Psoas muscle (tissue), 8 donors: ENCODE measurements around the gene SCD5. TPM values are rescaled to one million over a fixed set of nuclear protein-coding genes. Genes with fewer than 3 reads are reported as not detected.

ENCODE experiments used
- ATAC-seq, 4 donors: fragments of 200-7000 bp; cut with Tn5 transposase; one replicate each; pipeline ENCODE4 v1.9.1; 2020; ENCODE audit warnings: moderate library complexity in 3 of 4, mild to moderate bottlenecking in 2 of 4
- DNase-seq, 2 donors: peaks; one replicate each; pipeline ENCODE4 v3.0.0-alpha.2; 2020
- H3K27ac ChIP-seq: fragments of 200-600 bp; one replicate; pipeline ENCODE4 v1.8.0; 2022
- H3K27me3 ChIP-seq, 3 donors: fragments of 200-600 bp in 1 of 3; one replicate each; pipeline versions ENCODE4 v1.6.1 to v1.8.0; 2013 to 2022; ENCODE audit warnings: low read length in 2 of 3, mild to moderate bottlenecking in 2 of 3, moderate library complexity in 1 of 3; ENCODE audit not compliant: insufficient read depth in 3 of 3
- H3K36me3 ChIP-seq, 2 donors: fragments of 200-600 bp in 1 of 2; one replicate each; pipeline versions ENCODE4 v1.6.1 to v1.8.0; 2013 to 2022; ENCODE audit warnings: low read depth in 1 of 2, mild to moderate bottlenecking in 1 of 2, moderate library complexity in 1 of 2; ENCODE audit not compliant: insufficient read depth in 1 of 2
- H3K4me1 ChIP-seq: fragments of 200-600 bp; one replicate; pipeline ENCODE4 v1.8.0; 2022
- H3K4me3 ChIP-seq: fragments of 200-600 bp; one replicate; pipeline ENCODE4 v1.8.0; 2022; ENCODE audit warnings: mild to moderate bottlenecking
- H3K9me3 ChIP-seq: fragments of 200-600 bp; one replicate; pipeline ENCODE4 v1.8.0; 2022
- WGBS, 3 donors: extraction: QIAGEN DNeasy Blood & Tissue Kit; methylation state at CpG; one replicate each; pipeline versions ENCODE4 v1.1.6 to v1.1.7; 2013; 5-methylcytosine and 5-hydroxymethylcytosine counted together
- intact Hi-C, 2 donors: fragments of 100-400 bp; cut with DNase I; formaldehyde crosslinking; loops; one replicate each; pipeline versions ENCODE4 v1.11.0 to v1.14.2; 2022
- polyA plus RNA-seq, 3 donors: library from polyadenylated mRNA; stranded (reverse); fragments of 200-250 nt; gene quantifications; one replicate each; pipeline ENCODE4 v1.2.3, GENCODE V29; 2013
- total RNA-seq, 4 donors: library from RNA; stranded (reverse); fragmentation: NEBNext Ultra II Directional in 2 of 4; extraction: Animal tissue kit (Norgen Biotek cat#: 25700) in 2 of 4; gene quantifications; one replicate each; pipeline versions ENCODE4 v1.2.1 to v1.2.4, GENCODE V29; 2021 to 2023
- TF ChIP-seq, protein P1 (sequence below): fragments of 200-600 bp; IDR thresholded peaks from one replicate; pipeline ENCODE4 v1.8.0; 2022; ENCODE audit warnings: antibody characterized with exemption
- donor health status: healthy with polysubstance abuse.
- donor health status: DM: no; HTN: no; CAD: no; lungs with moderate emphysema.
- donor health status: Bipolar disorder and iron deficiency.
- donor health status: healthy.
- donor health status: DM: yes; HTN: yes; CAD: no.
- donor health status: DM: no; HTN: no; CAD: no.
- donor health status: DM: no; HTN: no; CAD: no.
- donor health status: DM: yes; HTN: yes; CAD: no.

SCD5 gene
- total and polyA plus RNA-seq, 7 donors = 0.61 to 1.6 (median 0.74) TPM

DNA sequence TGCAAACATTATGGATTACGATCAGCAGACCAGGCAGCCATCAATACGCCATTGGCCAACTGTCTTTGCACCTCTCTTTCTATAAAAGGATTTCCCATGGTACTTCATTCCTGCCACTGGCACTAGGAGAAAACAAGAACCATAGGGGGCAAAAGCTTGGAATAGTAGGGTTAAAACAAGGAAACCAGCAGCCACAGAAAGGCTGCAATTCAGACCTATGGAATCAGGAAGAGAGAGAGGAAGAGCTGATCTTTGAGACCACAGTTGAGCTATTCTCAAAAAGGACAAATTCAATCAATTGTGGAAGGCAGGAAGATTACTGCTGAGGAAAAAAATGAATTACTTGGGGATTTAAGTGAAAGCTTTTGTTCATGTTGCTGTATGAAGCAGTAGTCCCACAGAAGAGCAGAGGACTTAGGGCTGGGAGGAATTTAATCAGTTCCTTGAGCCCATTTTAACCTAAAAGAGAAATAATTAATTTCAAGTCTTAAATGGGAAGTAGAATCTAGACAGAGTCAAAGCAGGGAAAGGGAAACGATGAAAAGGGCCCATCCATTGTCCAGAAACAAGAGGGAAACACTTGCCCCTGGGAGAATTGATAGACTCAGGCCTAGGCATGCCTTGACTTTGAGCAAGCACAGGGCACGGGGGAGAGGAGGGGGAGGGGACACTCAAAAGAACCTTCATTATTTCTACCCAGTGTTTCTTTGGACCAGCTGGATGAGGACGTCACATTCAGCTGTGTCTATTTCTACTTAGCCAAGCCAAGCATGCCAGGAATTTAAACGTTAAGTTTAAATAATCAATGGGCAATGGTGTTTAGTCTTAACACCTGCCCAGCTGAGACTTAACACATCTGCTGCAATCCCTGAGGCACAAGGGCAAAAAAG is 50.7 kb downstream of the SCD5 start:
- TF ChIP-seq, protein P1, sequence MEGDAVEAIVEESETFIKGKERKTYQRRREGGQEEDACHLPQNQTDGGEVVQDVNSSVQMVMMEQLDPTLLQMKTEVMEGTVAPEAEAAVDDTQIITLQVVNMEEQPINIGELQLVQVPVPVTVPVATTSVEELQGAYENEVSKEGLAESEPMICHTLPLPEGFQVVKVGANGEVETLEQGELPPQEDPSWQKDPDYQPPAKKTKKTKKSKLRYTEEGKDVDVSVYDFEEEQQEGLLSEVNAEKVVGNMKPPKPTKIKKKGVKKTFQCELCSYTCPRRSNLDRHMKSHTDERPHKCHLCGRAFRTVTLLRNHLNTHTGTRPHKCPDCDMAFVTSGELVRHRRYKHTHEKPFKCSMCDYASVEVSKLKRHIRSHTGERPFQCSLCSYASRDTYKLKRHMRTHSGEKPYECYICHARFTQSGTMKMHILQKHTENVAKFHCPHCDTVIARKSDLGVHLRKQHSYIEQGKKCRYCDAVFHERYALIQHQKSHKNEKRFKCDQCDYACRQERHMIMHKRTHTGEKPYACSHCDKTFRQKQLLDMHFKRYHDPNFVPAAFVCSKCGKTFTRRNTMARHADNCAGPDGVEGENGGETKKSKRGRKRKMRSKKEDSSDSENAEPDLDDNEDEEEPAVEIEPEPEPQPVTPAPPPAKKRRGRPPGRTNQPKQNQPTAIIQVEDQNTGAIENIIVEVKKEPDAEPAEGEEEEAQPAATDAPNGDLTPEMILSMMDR = no peak

DNA sequence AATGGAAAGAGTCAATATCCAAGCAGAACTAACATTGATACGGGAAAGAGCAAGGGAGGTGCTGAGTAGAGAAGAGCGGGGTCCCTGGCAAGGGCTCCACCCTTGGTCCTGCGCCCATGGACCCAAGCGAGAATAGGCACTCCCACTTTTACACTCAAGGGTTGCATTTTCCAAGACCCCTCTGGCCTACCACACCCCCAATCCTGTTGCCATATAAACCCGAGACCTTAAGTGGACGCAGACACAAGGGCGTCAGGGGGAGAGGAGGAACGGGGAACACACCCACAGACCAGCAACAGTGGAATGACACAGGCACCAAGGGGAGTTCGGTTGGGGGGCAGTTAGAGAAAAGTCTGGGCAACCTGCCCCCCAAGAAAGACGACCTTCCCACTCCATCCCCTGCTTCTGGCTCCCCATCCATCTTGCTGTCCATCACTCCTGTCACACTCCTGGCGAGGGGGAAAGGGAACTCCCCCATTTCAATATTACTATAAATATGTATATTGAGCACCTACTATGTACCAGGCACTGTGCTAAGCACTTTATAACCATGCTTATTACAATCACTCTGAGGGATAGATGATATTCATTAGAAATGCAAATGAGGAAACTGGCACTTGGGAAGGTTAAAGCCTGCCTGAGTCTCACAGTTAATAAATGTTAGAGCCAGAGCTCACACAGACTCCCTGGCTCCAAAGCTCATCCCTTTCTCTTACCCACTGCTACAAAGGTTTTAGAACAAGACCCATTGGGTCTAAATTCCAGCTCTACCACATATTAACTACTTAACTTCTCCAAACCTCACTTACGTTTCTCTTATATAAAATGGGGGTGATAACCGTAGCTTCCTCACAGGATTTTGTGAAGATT is 51.7 kb downstream of the SCD5 start:
- TF ChIP-seq, protein P1 = no peak
- no peak for DNase-seq
- Histone ChIP-seq H3K27ac (no peak overlapping the region), H3K4me3 (no peak overlapping the region), H3K9me3 (no peaks in the 10 kb centered on the region), H3K36me3 (no peaks in the 10 kb centered on the region), H3K27me3 (no peaks in the 10 kb centered on the region), H3K4me1 (no peaks in the 10 kb centered on the region)
- intact Hi-C loops = no loop called here
- WGBS, 3 donors = 76 to 89% (median 78%) methylated on average over 11 to 13 of the region's 13 CpGs
- ATAC-seq = no peak

More for the DNA sequence above, 50.7 kb downstream of the SCD5 start:
- DNase-seq = no peak
- no peak overlapping the region for H3K4me3 ChIP-seq
- 55 to 66% (median 62%) methylated on average over 6 of the region's 6 CpGs for WGBS, 3 donors
- no peaks in the 10 kb centered on the region for H3K27me3 ChIP-seq
- no peaks in the 10 kb centered on the region for H3K36me3 ChIP-seq
- no peak overlapping the region for H3K27ac ChIP-seq
- no peak for ATAC-seq
- H3K9me3 ChIP-seq = no peaks in the 10 kb centered on the region
- no peaks in the 10 kb centered on the region for H3K4me1 ChIP-seq
- intact Hi-C loops = no loop called here

DNA sequence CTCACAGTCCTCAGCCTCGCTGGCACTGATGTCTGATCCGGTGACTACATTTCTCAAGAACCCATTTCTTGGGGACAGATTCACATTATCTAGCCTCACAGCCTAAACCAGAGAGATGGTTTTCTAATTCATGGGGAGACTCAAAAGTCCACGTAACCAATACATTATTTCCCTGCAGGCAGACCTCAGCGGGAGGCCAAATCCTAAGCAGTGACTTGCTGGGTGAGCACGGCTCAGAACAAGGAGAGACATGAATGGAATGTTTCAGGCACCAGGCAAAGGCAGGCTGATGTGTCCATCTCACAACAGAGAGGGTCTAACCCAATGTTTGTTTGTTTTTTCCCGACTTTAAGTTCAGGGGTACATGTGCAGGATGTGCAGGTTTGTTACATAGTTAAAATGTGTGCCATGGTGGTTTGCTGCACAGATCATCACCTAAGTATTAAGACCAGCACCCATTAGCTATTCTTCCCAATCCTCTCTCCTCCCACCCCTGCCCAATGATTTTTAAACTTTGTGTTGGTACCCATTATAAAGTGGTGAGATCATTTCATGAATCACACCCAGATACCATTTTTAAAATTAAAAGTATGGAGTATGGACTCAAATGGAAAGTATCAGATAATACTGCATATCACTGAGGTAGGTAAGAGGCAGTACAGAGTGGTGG is 53.3 kb downstream of the SCD5 start:
- Histone ChIP-seq H3K4me3 (no peak overlapping the region), H3K36me3 (no peaks in the 10 kb centered on the region), H3K27ac (no peak overlapping the region), H3K27me3 (no peaks in the 10 kb centered on the region), H3K9me3 (no peaks in the 10 kb centered on the region), H3K4me1 (no peaks in the 10 kb centered on the region)
- ATAC-seq (no peak), DNase-seq (no peak)
- TF ChIP-seq, protein P1 = no peak
- 83 to 88% (median 84%) methylated on average over 6 of the region's 6 CpGs for whole genome bisulfite sequencing, 3 donors
- intact Hi-C loops = no loop called here

DNA sequence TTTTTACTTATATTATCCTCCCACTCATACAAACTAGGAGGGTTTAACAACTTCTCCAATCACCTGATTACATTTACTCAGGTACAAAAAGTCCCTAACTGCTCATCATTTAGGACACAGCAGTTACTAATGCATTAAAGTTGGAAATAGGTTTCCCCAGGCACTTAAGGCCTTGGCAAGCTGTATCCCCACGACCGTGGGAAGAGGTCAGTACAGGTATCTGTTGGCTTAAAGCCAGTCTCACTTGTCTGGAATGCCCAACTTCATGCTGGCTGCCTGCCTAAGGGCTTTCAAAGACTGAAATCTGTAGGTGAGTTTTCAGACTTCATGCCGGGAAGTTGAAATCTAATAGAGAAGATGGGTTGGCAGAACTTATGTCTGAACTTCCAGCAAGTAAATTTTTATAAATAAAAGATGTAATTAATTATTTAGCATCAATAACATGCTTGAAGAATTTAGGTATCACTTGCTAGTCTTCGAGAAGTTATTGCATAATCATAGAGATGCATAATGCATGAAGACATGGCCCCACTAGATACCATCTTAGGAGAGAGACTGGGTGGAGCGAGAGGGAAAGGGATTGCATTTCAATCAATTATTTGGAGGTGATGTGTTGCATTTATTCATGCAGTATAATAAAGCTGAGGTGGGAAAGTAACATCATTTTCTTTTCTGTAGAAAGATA is 54.2 kb downstream of the SCD5 start:
- 74 to 79% (median 77%) methylated on average over 5 of the region's 5 CpGs for WGBS, 3 donors
- no peak for ATAC-seq
- H3K4me1 ChIP-seq = no peaks in the 10 kb centered on the region
- no peak overlapping the region for H3K4me3 ChIP-seq
- no peaks in the 10 kb centered on the region for H3K27me3 ChIP-seq
- intact Hi-C loops = loop anchor here in 1 of 2 donors (5.0 kb wide), 1 partner anchor 282 kb away; no protein-coding TSS in a partner anchor
- no peaks in the 10 kb centered on the region for H3K9me3 ChIP-seq
- H3K27ac ChIP-seq = no peak overlapping the region
- TF ChIP-seq, protein P1 = no peak
- no peaks in the 10 kb centered on the region for H3K36me3 ChIP-seq
- no peak for DNase-seq
